H1 (cell line): ENCODE data around the gene CHCHD1. TPM values are rescaled to one million over a fixed set of nuclear protein-coding genes. Genes with fewer than 3 reads are reported as not detected.

Experiments
- CTCF ChIA-PET: fragments of 300-600 bp; sonication (Branson Sonifier 250); formaldehyde crosslinking; loops from one replicate; lab custom pipeline; 2021; ENCODE audit not compliant: partially characterized antibody; lab: Charles Lee
- POLR2A ChIA-PET: fragments of 300-600 bp; sonication (Branson Sonifier 250); formaldehyde crosslinking; loops from one replicate; lab custom pipeline; 2021; ENCODE audit warnings: inconsistent platforms; ENCODE audit not compliant: partially characterized antibody; lab: Charles Lee
- DNase-seq, 2 experiments: peaks; one replicate each; pipeline versions ENCODE4 v3.0.0 to v3.0.0-alpha.2; 2010 to 2022; ENCODE audit warnings: low spot score in 2 of 2, low read depth in 1 of 2, mixed read lengths in 1 of 2
- FAIRE-seq: peaks from 2 replicates; lab custom pipeline; 2011; peaks lifted over from hg19 to GRCh38; lab: Jason Lieb, UNC
- H2AFZ ChIP-seq: 2 replicates; pipeline ENCODE4 v1.8.1; 2012; ENCODE audit warnings: low read length, inconsistent platforms
- H2AK5ac ChIP-seq: 2 replicates; pipeline ENCODE4 v1.6.1; 2013; ENCODE audit warnings: low read depth, low read length
- H2BK120ac ChIP-seq: replicated peaks from 2 replicates; pipeline ENCODE3; 2013; ENCODE audit warnings: low read depth, low read length, inconsistent platforms
- H2BK12ac ChIP-seq: 2 replicates; pipeline ENCODE4 v1.6.1; 2013; ENCODE audit warnings: low read depth, low read length
- H2BK15ac ChIP-seq: 2 replicates; pipeline ENCODE4 v1.6.1; 2013; ENCODE audit warnings: low read length
- H2BK20ac ChIP-seq: 2 replicates; pipeline ENCODE4 v1.6.1; 2013; ENCODE audit warnings: low read length
- H2BK5ac ChIP-seq: 2 replicates; pipeline ENCODE4 v1.6.1; 2013; ENCODE audit warnings: low read depth, low read length
- H3K14ac ChIP-seq: 2 replicates; pipeline ENCODE4 v1.6.1; 2013; ENCODE audit warnings: inconsistent platforms; ENCODE audit not compliant: insufficient read length
- H3K18ac ChIP-seq: 2 replicates; pipeline ENCODE4 v1.6.1; 2013; ENCODE audit warnings: low read length; ENCODE audit errors: extremely low read depth
- H3K23ac ChIP-seq: 2 replicates; pipeline ENCODE4 v1.6.1; 2013; ENCODE audit warnings: inconsistent platforms; ENCODE audit not compliant: insufficient read length
- H3K23me2 ChIP-seq: 2 replicates; pipeline ENCODE4 v1.6.1; 2013; ENCODE audit warnings: low read depth, low read length
- H3K27ac ChIP-seq: 2 replicates; pipeline ENCODE4 v1.6.1; 2011; ENCODE audit warnings: low read depth, low read length, inconsistent platforms
- H3K27me3 ChIP-seq, 4 experiments: replicated peaks in 1 of 4; 1 replicate in 1 of 4; 2 replicates in 3 of 4; pipeline versions ENCODE4 v1.6.1 to v1.8.1; 2011 to 2013; ENCODE audit warnings: low read length in 3 of 4, mild to moderate bottlenecking in 3 of 4, inconsistent platforms in 2 of 4, mixed read lengths in 2 of 4, moderate library complexity in 1 of 4; ENCODE audit not compliant: control insufficient read depth in 3 of 4, insufficient read depth in 3 of 4; ENCODE audit errors: extremely low read depth in 1 of 4
- H3K36me3 ChIP-seq, 4 experiments: 2 replicates each; pipeline versions ENCODE4 v1.6.1 to v1.8.1; 2011 to 2013; ENCODE audit warnings: mild to moderate bottlenecking in 4 of 4, low read length in 3 of 4, moderate library complexity in 2 of 4, control low read depth in 1 of 4, inconsistent platforms in 1 of 4; ENCODE audit not compliant: insufficient read depth in 4 of 4, control insufficient read depth in 2 of 4
- H3K4ac ChIP-seq: replicated peaks from 2 replicates; pipeline ENCODE3; 2013; ENCODE audit warnings: low read length, low read depth, mixed read lengths, inconsistent platforms; ENCODE audit not compliant: insufficient read length
- H3K4me1 ChIP-seq, 4 experiments: replicated peaks in 1 of 4; 1 replicate in 1 of 4; 2 replicates in 3 of 4; pipeline versions ENCODE4 v1.6.1 to v1.8.1; 2011 to 2013; ENCODE audit warnings: low read length in 3 of 4, inconsistent platforms in 2 of 4, mixed read lengths in 1 of 4; ENCODE audit not compliant: insufficient read depth in 4 of 4, control insufficient read depth in 3 of 4
- H3K4me2 ChIP-seq, 2 experiments: 2 replicates each; pipeline versions ENCODE4 v1.6.1 to v1.8.1; 2011 to 2013; ENCODE audit warnings: low read depth in 2 of 2, low read length in 2 of 2, control low read depth in 1 of 2, inconsistent platforms in 1 of 2, mild to moderate bottlenecking in 1 of 2; ENCODE audit not compliant: insufficient read depth in 1 of 2
- H3K4me3 ChIP-seq, 4 experiments: fragments of 200-600, 300-600 bp in 1 of 4; sonication (generic), shearing (Covaris generic), sonication (Bioruptor Twin) in 1 of 4; 2 replicates each; pipeline versions ENCODE4 v1.5.1 to v1.8.1; 2011 to 2016; ENCODE audit warnings: low read length in 4 of 4, low read depth in 3 of 4, control low read depth in 2 of 4, inconsistent platforms in 2 of 4, mild to moderate bottlenecking in 2 of 4, mixed read lengths in 1 of 4, moderate library complexity in 1 of 4; ENCODE audit not compliant: insufficient read depth in 2 of 4; ENCODE audit errors: extremely low read depth in 1 of 4
- H3K56ac ChIP-seq: replicated peaks from 2 replicates; pipeline ENCODE3; 2013; ENCODE audit warnings: low read depth, mild to moderate bottlenecking, mixed read lengths, low read length, inconsistent platforms; ENCODE audit not compliant: insufficient read length
- H3K79me1 ChIP-seq: 2 replicates; pipeline ENCODE4 v1.6.1; 2013; ENCODE audit warnings: low read depth, low read length, control low read depth
- H3K79me2 ChIP-seq, 2 experiments: 2 replicates each; pipeline versions ENCODE4 v1.6.1 to v1.8.1; 2012 to 2013; ENCODE audit warnings: low read length in 2 of 2, mild to moderate bottlenecking in 2 of 2, inconsistent platforms in 1 of 2; ENCODE audit not compliant: insufficient read depth in 2 of 2, control insufficient read depth in 1 of 2
- H3K9ac ChIP-seq, 4 experiments: replicated peaks in 1 of 4; 1 replicate in 1 of 4; 2 replicates in 3 of 4; pipeline versions ENCODE4 v1.6.1 to v1.8.1; 2011 to 2013; ENCODE audit warnings: low read depth in 3 of 4, low read length in 3 of 4, control low read depth in 2 of 4, mild to moderate bottlenecking in 2 of 4, moderate library complexity in 2 of 4, inconsistent platforms in 1 of 4; ENCODE audit errors: extremely low read depth in 1 of 4
- H3K9me3 ChIP-seq, 2 experiments: 2 replicates each; pipeline versions ENCODE4 v1.6.1 to v1.8.1; 2012 to 2013; ENCODE audit warnings: mild to moderate bottlenecking in 2 of 2, moderate library complexity in 2 of 2, control low read depth in 1 of 2, inconsistent platforms in 1 of 2, low read depth in 1 of 2, low read length in 1 of 2, mixed read lengths in 1 of 2; ENCODE audit not compliant: insufficient read depth in 2 of 2
- H4K20me1 ChIP-seq, 2 experiments: replicated peaks in 1 of 2; 2 replicates each; pipeline versions ENCODE3 to v1.8.1; 2011 to 2013; ENCODE audit warnings: inconsistent platforms in 2 of 2, low read length in 2 of 2, mild to moderate bottlenecking in 1 of 2; ENCODE audit not compliant: insufficient read depth in 2 of 2, control insufficient read depth in 1 of 2
- H4K5ac ChIP-seq: 2 replicates; pipeline ENCODE4 v1.6.1; 2013; ENCODE audit warnings: low read length, low read depth, mixed read lengths, inconsistent platforms; ENCODE audit not compliant: insufficient read length
- H4K8ac ChIP-seq: 2 replicates; pipeline ENCODE4 v1.8.0; 2013; ENCODE audit warnings: mild to moderate bottlenecking, moderate library complexity, low read length, inconsistent platforms; ENCODE audit not compliant: insufficient read depth; ENCODE audit errors: extremely low read depth
- H4K91ac ChIP-seq: replicated peaks from 2 replicates; pipeline ENCODE3; 2013; ENCODE audit warnings: low read length, mixed read lengths, inconsistent platforms; ENCODE audit not compliant: insufficient read length
- BACH1 ChIP-seq: IDR thresholded peaks from 2 replicates; pipeline ENCODE4 v1.6.1; 2012; ENCODE audit warnings: low read length, improper control_type of control experiment
- CREB1 ChIP-seq: IDR thresholded peaks from 2 replicates; pipeline ENCODE4 v1.6.1; 2012; ENCODE audit warnings: inconsistent platforms
- HDAC2 ChIP-seq, 2 experiments: fragments of 300-600 bp in 1 of 2; sonication (generic) in 1 of 2; IDR thresholded peaks; 2 replicates each; pipeline ENCODE4 v1.6.1; 2011 to 2012; ENCODE audit warnings: low read depth in 2 of 2, low read length in 2 of 2, mild to moderate bottlenecking in 2 of 2, moderate library complexity in 2 of 2, borderline replicate concordance in 1 of 2, inconsistent platforms in 1 of 2
- PHF8 ChIP-seq: fragments of 200-600 bp; sonication (generic); conservative IDR thresholded peaks from 2 replicates; pipeline ENCODE4 v1.7.1; 2012; ENCODE audit warnings: low read depth, mild to moderate bottlenecking, inconsistent platforms, low read length, moderate library complexity
- SIX5 ChIP-seq: IDR thresholded peaks from 2 replicates; pipeline ENCODE4 v1.6.1; 2011; ENCODE audit warnings: mild to moderate bottlenecking, low read depth, low read length
- SP1 ChIP-seq: IDR thresholded peaks from 2 replicates; pipeline ENCODE4 v1.6.1; 2011; ENCODE audit warnings: low read depth, low read length
- TAF7 ChIP-seq: optimal IDR thresholded peaks from 2 replicates; pipeline ENCODE3; 2011; ENCODE audit warnings: low read depth, mild to moderate bottlenecking, inconsistent platforms, low read length, moderate library complexity, borderline replicate concordance
- USF2 ChIP-seq: IDR thresholded peaks from 2 replicates; pipeline ENCODE4 v1.6.1; 2011; ENCODE audit warnings: low read length, improper control_type of control experiment
- YY1 ChIP-seq: IDR thresholded peaks from 2 replicates; pipeline ENCODE4 v1.6.1; 2011; ENCODE audit warnings: low read depth, mild to moderate bottlenecking, low read length
- WGBS, 2 experiments: shearing (Covaris generic) in 1 of 2; methylation state at CpG; one replicate each; pipeline versions ENCODE4 v1.1.6 to v1.1.7; 2013 to 2015; ENCODE audit warnings: low lambda C conversion rate in 2 of 2, mixed read lengths in 2 of 2, inconsistent platforms in 1 of 2, low coverage in 1 of 2, missing lambda C conversion rate in 1 of 2; ENCODE audit not compliant: insufficient replicate concordance in 2 of 2, insufficient coverage in 1 of 2, insufficient read length in 1 of 2; ENCODE audit errors: extremely low coverage in 1 of 2, missing lambda C conversion rate in 1 of 2; 5-methylcytosine and 5-hydroxymethylcytosine counted together
- polyA plus RNA-seq, 7 experiments: library from polyadenylated mRNA; depleted of rRNA in 3 of 7; stranded (reverse) in 5 of 7; unstranded in 2 of 7; fragments of >200 nt in 5 of 7; fragments of 200-250 nt in 2 of 7; gene quantifications; 1 replicate in 5 of 7; 2 replicates in 1 of 7; 4 replicates in 1 of 7; pipeline versions ENCODE4 v1.2.1 to v1.2.3, GENCODE V29; 2011 to 2013; ENCODE audit warnings: missing spikeins in 2 of 7, mixed read lengths in 2 of 7
- total RNA-seq: library from RNA; stranded (reverse); fragmentation: NEBNext Ultra II Directional; extraction: Animal tissue kit (Norgen Biotek cat#: 25700); gene quantifications from 2 replicates; pipeline ENCODE4 v1.2.1, GENCODE V29; 2021

Gene CHCHD1
- total and polyA plus RNA-seq, 2 of the 8 experiments (the other 6 are each of a cell fraction or from before 2014, with no cell fraction given) = 44.9 to 58.1 TPM

- peak overlapping the region; percentile 65; the same call in 1 of the 2 replicates for H3K27ac ChIP-seq
- peak overlapping the region; percentile 92 for H4K5ac ChIP-seq
- 1% methylated on average over 88 of the region's 101 CpGs; no CpG with 5 or more reads in 1 of the 2 experiments for WGBS, 2 experiments
- H4K91ac ChIP-seq = peak overlapping the region; percentile 83
- POLR2A ChIA-PET = interaction anchor here (0.7 to 6.2 kb wide), 24 partner anchors 11 to 526 kb away, joined by 3 to 79 read pairs (median 4); partner anchors contain the start of genes CAMK2G, CHCHD1, DNAJC9 and SEC24C
- peaks cover 0 to 15% of the 10 kb centered on the region in 2 experiments; a peak in 2 of 4 replicates for H3K79me2 ChIP-seq
- H3K23ac ChIP-seq = no peak overlapping the region
- peak overlapping the region; percentile 28; the same call in 1 of the 2 replicates for H2AFZ ChIP-seq
- H3K27me3 ChIP-seq = no peaks in the 10 kb centered on the region; a peak in 1 of 7 replicates
- no peak overlapping the region for H3K14ac ChIP-seq
- H2BK12ac ChIP-seq = no peak overlapping the region; the same call in 1 of the 2 replicates
- no peak overlapping the region for H2BK120ac ChIP-seq
- H2BK15ac ChIP-seq = no peak overlapping the region
- peak overlapping the region; percentile 94 for H2BK5ac ChIP-seq
- H3K9me3 ChIP-seq = no peaks in the 10 kb centered on the region
- DNase-seq (peak in 1 of 2 experiments; percentile 92), FAIRE-seq (no peak)
- H3K4me2 ChIP-seq = peak overlapping the region; percentile 97
- CTCF ChIA-PET = interaction anchor here (1.1 to 4.9 kb wide), 9 partner anchors 10 to 125 kb away, joined by 3 to 17 read pairs (median 5); partner anchors contain the start of genes CHCHD1 and ZSWIM8
- peaks cover 2 to 13% of the 10 kb centered on the region in 2 experiments for H4K20me1 ChIP-seq
- peak overlapping the region; percentile 81 for H3K18ac ChIP-seq
- H3K4me3 ChIP-seq = peak overlapping the region; percentile 84 to 91 (median 87)
- H2BK20ac ChIP-seq = no peak overlapping the region
- H4K8ac ChIP-seq = peak overlapping the region; percentile 87
- no peak overlapping the region for H3K4ac ChIP-seq
- H3K23me2 ChIP-seq = peaks cover 10% of the 10 kb centered on the region
- peaks cover 3 to 13% (median 8%) of the 10 kb centered on the region in 4 experiments; a peak in 5 of 7 replicates for H3K4me1 ChIP-seq
- H3K36me3 ChIP-seq = peaks cover 7 to 41% (median 16%) of the 10 kb centered on the region in 4 experiments
- H3K56ac ChIP-seq = peak overlapping the region; percentile 93
- peaks cover 2% of the 10 kb centered on the region; the same call in 1 of the 2 replicates for H3K79me1 ChIP-seq
- H3K9ac ChIP-seq = peak overlapping the region; percentile 71 to 93 (median 77)
- H2AK5ac ChIP-seq = no peak overlapping the region
- peak; percentile 21; the same call in 1 of the 2 replicates for TF ChIP-seq BACH1
- no peak for TF ChIP-seq USF2
- TF ChIP-seq YY1 = peak; percentile 79
- no peak; the same call in 1 of the 2 replicates for TF ChIP-seq SP1
- TF ChIP-seq SIX5 = no peak
- TF ChIP-seq TAF7 = peak; percentile 48
- peak; percentile 94 for TF ChIP-seq CREB1
- 0 out of 4 replicates have a peak, but pooled peaks have one; percentile 26 to 86 for TF ChIP-seq HDAC2 (IDR thresholded peaks at IDR 0.05; ENCODE audit: borderline replicate concordance in 1 of 2, low read depth in 2 of 2, low read length in 2 of 2)
- TF ChIP-seq PHF8 = peak; percentile 74
Measured at GRCh38 chr10:73772281-73773151, 9.3 kb upstream of the CHCHD1 start.
